HEK293T (cell line): ENCODE data around the gene NAALAD2.
"Not testable (repeated sequence)": the region's sequence is repeated elsewhere in the genome, so short reads cannot be mapped to it uniquely, and the experiment has no call there.

Experiments used
- CTCF ChIA-PET: fragments of 350-600 bp; formaldehyde crosslinking; extraction: SDS; loops from one replicate; lab custom pipeline; 2021; ENCODE audit warnings: antibody characterized with exemption, inconsistent platforms; lab: Yijun Ruan, JAX
- POLR2A ChIA-PET: fragments of 350-600 bp; formaldehyde crosslinking; extraction: SDS; loops from one replicate; lab custom pipeline; 2020; ENCODE audit warnings: antibody characterized with exemption, inconsistent platforms; lab: Yijun Ruan, JAX
- DNase-seq: peaks from one replicate; pipeline ENCODE4 v3.0.0; 2012; ENCODE audit warnings: mixed read lengths; ENCODE audit errors: extremely low spot score
- ARNT ChIP-seq: fragments of 450-650 bp; IDR thresholded peaks from 2 replicates; pipeline ENCODE4 v1.6.1; 2017; ENCODE audit warnings: mild to moderate bottlenecking
- BHLHE40 ChIP-seq: fragments of 450-650 bp; IDR thresholded peaks from 2 replicates; pipeline ENCODE4 v1.6.1; 2016; ENCODE audit warnings: mild to moderate bottlenecking, moderate library complexity, borderline replicate concordance
- CTBP1 ChIP-seq: fragments of 450-650 bp; IDR thresholded peaks from 2 replicates; pipeline ENCODE4 v1.6.1; 2016; ENCODE audit warnings: borderline replicate concordance
- ELF4 ChIP-seq: fragments of 450-650 bp; IDR thresholded peaks from 2 replicates; pipeline ENCODE4 v1.6.1; 2017; ENCODE audit warnings: antibody characterized with exemption
- FOXA1 ChIP-seq: fragments of 450-650 bp; IDR thresholded peaks from 2 replicates; pipeline ENCODE4 v1.6.1; 2016; ENCODE audit warnings: mild to moderate bottlenecking
- FOXK2 ChIP-seq: fragments of 450-650 bp; IDR thresholded peaks from 2 replicates; pipeline ENCODE4 v1.6.1; 2016; ENCODE audit warnings: mild to moderate bottlenecking
- FOXM1 ChIP-seq: fragments of 450-650 bp; IDR thresholded peaks from 2 replicates; pipeline ENCODE4 v1.6.1; 2017; ENCODE audit warnings: mild to moderate bottlenecking, borderline replicate concordance
- HDGF ChIP-seq: fragments of 450-650 bp; IDR thresholded peaks from 2 replicates; pipeline ENCODE4 v1.6.1; 2017; ENCODE audit warnings: antibody characterized with exemption, borderline replicate concordance
- L3MBTL2 ChIP-seq: fragments of 450-650 bp; conservative IDR thresholded peaks from 2 replicates; pipeline ENCODE4 v1.6.1; 2016; ENCODE audit warnings: mild to moderate bottlenecking
- LEF1 ChIP-seq: fragments of 450-650 bp; IDR thresholded peaks from 2 replicates; pipeline ENCODE4 v1.6.1; 2017; ENCODE audit warnings: mild to moderate bottlenecking, borderline replicate concordance
- NFRKB ChIP-seq: fragments of 450-650 bp; IDR thresholded peaks from 2 replicates; pipeline ENCODE4 v1.6.1; 2016; ENCODE audit warnings: mild to moderate bottlenecking, moderate library complexity
- PKNOX1 ChIP-seq: fragments of 450-650 bp; IDR thresholded peaks from 2 replicates; pipeline ENCODE4 v1.6.1; 2016
- SP1 ChIP-seq: fragments of 450-650 bp; IDR thresholded peaks from 2 replicates; pipeline ENCODE4 v1.6.1; 2017
- SUZ12 ChIP-seq: fragments of 450-650 bp; IDR thresholded peaks from 2 replicates; pipeline ENCODE4 v1.6.1; 2016; ENCODE audit warnings: mild to moderate bottlenecking
- TARDBP ChIP-seq: fragments of 450-650 bp; IDR thresholded peaks from 2 replicates; pipeline ENCODE4 v1.6.1; 2016
- ZNF384 ChIP-seq: fragments of 450-650 bp; IDR thresholded peaks from 2 replicates; pipeline ENCODE4 v1.6.1; 2016

The NAALAD2 gene

DNA sequence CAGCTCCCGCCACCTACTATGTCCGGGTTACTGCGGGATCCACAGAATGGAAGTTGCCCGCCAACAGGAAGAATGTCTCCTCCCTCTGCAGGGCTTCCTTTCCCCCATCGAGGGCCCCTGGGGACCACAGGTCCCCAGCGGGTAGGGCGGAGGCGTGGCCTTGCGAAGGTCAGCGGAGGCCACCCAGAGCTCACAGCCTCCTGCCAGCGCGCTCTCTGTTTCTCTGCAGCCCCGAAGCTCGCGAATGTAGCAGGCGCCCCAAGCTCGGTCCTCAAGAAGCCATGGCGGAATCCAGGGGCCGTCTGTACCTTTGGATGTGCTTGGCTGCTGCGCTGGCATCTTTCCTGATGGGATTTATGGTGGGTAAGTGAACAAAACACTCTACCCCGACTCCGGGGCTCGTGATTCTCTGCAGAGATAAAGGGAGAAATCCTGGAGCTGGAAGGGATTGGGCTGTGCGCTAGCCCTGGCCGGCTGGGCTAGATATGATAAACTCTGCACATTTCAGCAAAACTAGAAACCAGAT is at the start of gene NAALAD2:
Gene NAALAD2, plus strand, starts transcription at position 186 of the 526 bp plus-strand sequence. Its CDS starts 96 bp downstream, at position 282.
- ChIA-PET CTCF (no interaction called here), POLR2A (interaction anchor here (1.4 kb wide), 1 partner anchor 10 kb away, joined by 9 read pairs; no protein-coding TSS in a partner anchor)
- peak; percentile 45 for DNase-seq
- TF ChIP-seq ELF4 (no peak), SP1 (no peak), FOXA1 (no peak), LEF1 (no peak), ARNT (no peak), ZNF384 (no peak), SUZ12 (no peak), TARDBP (no peak), HDGF (no peak), PKNOX1 (no peak), L3MBTL2 (no peak), FOXM1 (no peak), BHLHE40 (no peak), CTBP1 (no peak)

- POLR2A ChIA-PET, CTCF ChIA-PET, DNase-seq: not testable (repeated sequence)
Measured at GRCh38 chr11:90085650-90086049, 48.8 kb upstream of the NAALAD2 start, which contains the start of gene UBTFL1. TSS of gene UBTFL1 (plus strand) at chr11:90085950. CDS start at chr11:90085950, 0 bp downstream.

- POLR2A ChIA-PET, CTCF ChIA-PET, DNase-seq: not testable (repeated sequence)
Measured at GRCh38 chr11:90088731-90089130, 45.7 kb upstream of the NAALAD2 start.

GRCh38 chr11:90095230-90095924 is 39.1 kb upstream of the NAALAD2 start:
- POLR2A ChIA-PET, DNase-seq, CTCF ChIA-PET: not testable (repeated sequence)

DNA sequence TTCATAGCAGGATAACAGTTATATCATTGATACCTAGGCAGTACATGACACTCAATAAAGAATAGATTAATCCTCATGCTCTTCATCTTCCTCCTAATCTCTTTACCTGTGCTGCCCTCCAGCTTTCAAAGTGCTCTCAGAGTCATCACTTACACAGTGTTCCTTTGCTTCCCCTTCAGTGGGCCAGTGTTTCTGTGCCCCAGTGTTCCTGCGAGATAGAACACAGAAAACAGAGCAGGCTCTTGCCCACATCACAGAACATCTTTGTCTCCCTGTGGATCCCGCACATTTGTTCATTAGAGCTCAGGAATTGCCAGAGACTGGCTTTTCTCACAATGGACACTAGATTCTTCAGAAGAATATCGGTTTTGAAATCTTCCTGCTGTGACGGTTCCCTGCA is 36.2 kb upstream of the NAALAD2 start:
- POLR2A ChIA-PET, CTCF ChIA-PET: not testable (repeated sequence)

GRCh38 chr11:90100431-90100830 is 34.0 kb upstream of the NAALAD2 start:
- POLR2A ChIA-PET, result no interaction called here

More for the DNA sequence above, 36.2 kb upstream of the NAALAD2 start:
- not testable (repeated sequence) for DNase-seq

DNA sequence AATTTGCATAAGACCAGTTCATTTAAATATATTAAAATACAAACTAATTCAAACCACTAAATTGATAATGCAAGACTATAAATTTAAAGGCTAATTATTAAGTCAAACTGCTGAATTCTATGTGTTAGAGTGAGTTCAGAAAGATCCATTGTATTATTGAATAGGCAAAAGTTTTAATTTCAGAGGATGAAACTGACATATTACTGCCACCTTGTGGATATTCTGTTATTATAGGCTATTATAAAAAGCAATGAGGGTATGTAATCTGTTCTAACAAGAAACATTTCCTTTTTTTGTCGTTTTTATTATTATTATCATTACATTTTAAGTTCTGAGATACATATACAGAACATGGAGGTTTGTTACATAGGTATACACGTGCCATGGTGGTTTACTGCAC is 20.9 kb upstream of the NAALAD2 start:
- no peak for TF ChIP-seq FOXK2
- no peak for TF ChIP-seq TARDBP
- TF ChIP-seq HDGF, result no peak
- no peak for TF ChIP-seq LEF1
- no peak for TF ChIP-seq FOXA1
- TF ChIP-seq NFRKB, result no peak
- no peak for TF ChIP-seq ARNT
- no peak for TF ChIP-seq CTBP1
- TF ChIP-seq ELF4, result no peak
- CTCF ChIA-PET, result no interaction called here
- DNase-seq, result no peak
- POLR2A ChIA-PET, result no interaction called here

More at GRCh38 chr11:90100431-90100830, 34.0 kb upstream of the NAALAD2 start:
- TF ChIP-seq SUZ12, result no peak
- TF ChIP-seq TARDBP, result no peak
- TF ChIP-seq FOXK2, result no peak
- no peak for TF ChIP-seq SP1
- no peak for TF ChIP-seq ARNT
- no peak for TF ChIP-seq NFRKB
- no peak for TF ChIP-seq L3MBTL2
- TF ChIP-seq BHLHE40, result no peak
- TF ChIP-seq FOXM1, result no peak
- no peak for TF ChIP-seq ELF4
- TF ChIP-seq ZNF384, result no peak
- DNase-seq, result no peak
- CTCF ChIA-PET, result no interaction called here

DNA sequence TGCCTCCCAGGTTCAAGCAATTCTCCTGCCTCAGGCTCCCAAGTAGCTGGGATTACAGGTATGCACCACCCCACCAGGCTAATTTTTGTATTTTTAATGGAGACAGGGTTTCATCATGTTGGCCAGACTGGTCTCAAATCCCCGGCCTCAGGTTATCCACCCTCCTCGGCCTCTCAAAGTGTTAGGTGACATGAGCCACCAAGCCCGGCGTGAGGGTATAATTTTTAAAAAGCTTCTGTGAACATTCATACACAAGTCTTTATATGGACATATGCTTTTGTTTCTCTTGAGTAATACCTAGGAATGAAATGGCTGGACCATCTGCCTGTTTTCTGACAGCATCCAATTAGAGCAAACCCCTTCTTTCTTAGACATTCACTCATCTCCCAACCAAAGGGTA is 14.3 kb upstream of the NAALAD2 start:
- POLR2A ChIA-PET, result no interaction called here
- DNase-seq, result no peak
- CTCF ChIA-PET, result no interaction called here
- no peak for TF ChIP-seq TARDBP
- no peak for TF ChIP-seq FOXK2

DNA sequence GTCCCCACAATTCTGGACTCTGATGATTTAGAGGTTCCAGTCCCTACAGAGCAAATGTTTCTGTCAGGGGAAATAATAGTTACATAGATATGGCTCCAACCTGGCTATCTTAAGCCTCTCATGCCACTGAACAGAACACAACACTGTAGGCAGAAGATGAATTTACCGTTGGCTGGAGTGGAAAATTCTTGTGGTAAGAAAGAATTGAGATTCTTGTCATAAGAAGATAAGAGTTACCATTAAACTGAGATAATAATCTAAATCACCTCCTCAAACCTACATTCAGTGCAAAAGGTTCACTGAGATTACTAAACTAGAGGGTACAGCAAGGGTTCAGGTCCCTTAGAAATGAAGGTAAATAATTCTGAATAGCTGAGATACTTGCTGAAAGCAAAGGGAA is 10.1 kb upstream of the NAALAD2 start:
- DNase-seq, result no peak
- POLR2A ChIA-PET, result interaction anchor here (2.6 kb wide), 1 partner anchor 10 kb away, joined by 9 read pairs; the partner anchor contains the start of gene NAALAD2
- no peak for TF ChIP-seq CTBP1
- TF ChIP-seq FOXK2, result no peak
- no peak for TF ChIP-seq BHLHE40
- no peak for TF ChIP-seq HDGF
- TF ChIP-seq L3MBTL2, result no peak
- no peak for TF ChIP-seq TARDBP
- TF ChIP-seq LEF1, result no peak
- no peak for TF ChIP-seq ARNT
- TF ChIP-seq PKNOX1, result no peak
- TF ChIP-seq SP1, result no peak
- TF ChIP-seq ZNF384, result no peak
- CTCF ChIA-PET, result no interaction called here
